Karpas-422 (cell line): ENCODE results near the gene FCF1. TPM values are rescaled to one million over a fixed set of nuclear protein-coding genes. Genes with fewer than 3 reads are reported as not detected.
"Not testable (repeated sequence)": the region's sequence is repeated elsewhere in the genome, so short reads cannot be mapped to it uniquely, and the experiment has no call there.

Experiments used
- DNase-seq: peaks from one replicate; pipeline ENCODE4 v3.0.0-alpha.2; 2015
- H2AFZ ChIP-seq: fragments of 200-600 bp; sonication (generic); 2 replicates; pipeline ENCODE4 v1.6.1; 2014; ENCODE audit warnings: antibody characterized with exemption, low read length, mixed read lengths
- H3K27ac ChIP-seq: fragments of 200-600 bp; sonication (generic); 2 replicates; pipeline ENCODE4 v1.5.1; 2014; ENCODE audit warnings: mild to moderate bottlenecking, low read length, moderate library complexity
- H3K27me3 ChIP-seq: fragments of 200-600 bp; sonication (generic); 2 replicates; pipeline ENCODE4 v1.6.1; 2014; ENCODE audit warnings: low read length, mixed read lengths
- H3K36me3 ChIP-seq: fragments of 200-600 bp; sonication (generic); 2 replicates; pipeline ENCODE4 v1.6.1; 2014; ENCODE audit warnings: low read length, mixed read lengths; ENCODE audit not compliant: insufficient read depth
- H3K4me1 ChIP-seq: fragments of 200-600 bp; sonication (generic); 2 replicates; pipeline ENCODE4 v1.6.1; 2014; ENCODE audit warnings: mild to moderate bottlenecking, low read length, mixed read lengths
- H3K4me2 ChIP-seq: fragments of 200-600 bp; sonication (generic); 2 replicates; pipeline ENCODE4 v1.6.1; 2014; ENCODE audit warnings: low read length, low read depth, mild to moderate bottlenecking; ENCODE audit not compliant: poor library complexity, severe bottlenecking
- H3K4me3 ChIP-seq: fragments of 200-600 bp; sonication (generic); 2 replicates; pipeline ENCODE4 v1.5.1; 2014; ENCODE audit warnings: mild to moderate bottlenecking, antibody characterized with exemption, low read length, mixed read lengths
- H3K79me2 ChIP-seq: fragments of 200-600 bp; sonication (generic); 2 replicates; pipeline ENCODE4 v1.6.1; 2014; ENCODE audit warnings: mild to moderate bottlenecking, low read length, mixed read lengths
- H3K9ac ChIP-seq: fragments of 200-600 bp; sonication (generic); 2 replicates; pipeline ENCODE4 v1.6.0; 2014; ENCODE audit warnings: low read length
- H3K9me2 ChIP-seq: fragments of 200-600 bp; sonication (generic), shearing (Covaris generic); replicated peaks from 2 replicates; pipeline ENCODE4 v1.6.0; 2014; ENCODE audit warnings: mild to moderate bottlenecking, low read length, moderate library complexity; ENCODE audit not compliant: insufficient read depth
- H3K9me3 ChIP-seq: fragments of 300-700, 200-600 bp; sonication (generic); 2 replicates; pipeline ENCODE4 v1.6.1; 2014; ENCODE audit warnings: low read length, mixed read lengths
- H4K20me1 ChIP-seq: fragments of 200-600 bp; sonication (generic); 2 replicates; pipeline ENCODE4 v1.6.1; 2014; ENCODE audit warnings: mild to moderate bottlenecking, antibody characterized with exemption, low read length, low read depth; ENCODE audit not compliant: insufficient read depth
- total RNA-seq: library from RNA; depleted of rRNA; stranded (reverse); fragments of >200 nt; shearing (Covaris generic); gene quantifications from 2 replicates; pipeline ENCODE4 v1.2.3, GENCODE V29; 2014; ENCODE audit warnings: low replicate concordance

The FCF1 gene
- total RNA-seq, 1 experiment from 2014 or later: 46.6 TPM

DNA sequence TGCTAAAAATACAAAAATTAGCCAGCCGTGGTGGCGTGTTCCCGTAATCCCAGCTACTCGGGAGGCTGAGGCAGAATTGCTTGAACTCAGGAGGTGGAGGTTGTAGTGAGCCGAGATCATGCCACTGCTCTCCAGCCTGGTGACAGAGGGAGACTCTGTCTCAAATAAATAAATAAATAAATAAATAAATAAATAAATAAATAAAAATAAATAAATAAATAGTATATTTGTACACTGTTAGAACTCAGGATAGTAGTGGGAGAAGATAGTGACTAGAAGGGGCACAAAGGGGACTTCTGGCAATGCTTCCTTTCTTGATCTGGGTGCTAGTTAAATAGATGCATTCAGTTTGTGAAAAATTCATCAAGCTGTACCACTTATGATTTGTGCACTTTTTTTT, 45.6 kb downstream of the FCF1 start:
- H3K79me2 ChIP-seq, H3K9me3 ChIP-seq, H2AFZ ChIP-seq, H3K4me2 ChIP-seq, H3K27me3 ChIP-seq, H4K20me1 ChIP-seq, H3K4me3 ChIP-seq, H3K36me3 ChIP-seq, DNase-seq, H3K27ac ChIP-seq, H3K9ac ChIP-seq, H3K9me2 ChIP-seq: not testable (repeated sequence)
- H3K4me1 ChIP-seq: peaks cover 10% of the 10 kb centered on the region

- Histone ChIP-seq H3K27me3 (no peaks in the 10 kb centered on the region), H2AFZ (peak within 1 kb of the TSS; percentile 67), H4K20me1 (peaks cover 36% of the 10 kb centered on the region; the same call in 1 of the 2 replicates), H3K9ac (peak within 1 kb of the TSS; percentile 93), H3K27ac (peak within 1 kb of the TSS; percentile 77), H3K9me2 (no peaks in the 10 kb centered on the region), H3K4me1 (peaks cover 47% of the 10 kb centered on the region), H3K36me3 (peaks cover 28% of the 10 kb centered on the region), H3K4me3 (peak within 1 kb of the TSS; percentile 81), H3K9me3 (no peaks in the 10 kb centered on the region), H3K4me2 (peak within 1 kb of the TSS; percentile 84), H3K79me2 (peaks cover 55% of the 10 kb centered on the region)
- DNase-seq: peak; percentile 99
These were observed 50.2 kb downstream of the FCF1 start, which contains the start of gene YLPM1 for GRCh38 chr14:74762917-74763802. Gene YLPM1 (plus strand): TSS chr14:74763316. CDS start chr14:74763490, 174 bp downstream.

- H3K36me3 ChIP-seq: peaks cover 31% of the 10 kb centered on the region
- H3K9me2 ChIP-seq: no peaks in the 10 kb centered on the region
- no peak overlapping the region; the same call in 1 of the 2 replicates for H2AFZ ChIP-seq
These were observed 51.0 kb downstream of the FCF1 start for GRCh38 chr14:74763803-74764531.

GRCh38 chr14:74765721-74766120, 52.8 kb downstream of the FCF1 start:
- H3K4me1 ChIP-seq: peaks cover 50% of the 10 kb centered on the region

More at GRCh38 chr14:74763803-74764531, 51.0 kb downstream of the FCF1 start:
- Histone ChIP-seq H3K79me2 (peaks cover 62% of the 10 kb centered on the region), H3K9me3 (no peaks in the 10 kb centered on the region), H4K20me1 (peaks cover 42% of the 10 kb centered on the region; the same call in 1 of the 2 replicates), H3K4me1 (peaks cover 50% of the 10 kb centered on the region), H3K9ac (peak overlapping the region; percentile 93), H3K4me3 (peak overlapping the region; percentile 81), H3K27me3 (no peaks in the 10 kb centered on the region), H3K27ac (peak overlapping the region; percentile 77), H3K4me2 (peak overlapping the region; percentile 84)
- DNase-seq: peak; percentile 63

GRCh38 chr14:74771399-74771798, 58.5 kb downstream of the FCF1 start:
- peaks cover 49% of the 10 kb centered on the region; the same call in 1 of the 2 replicates for H3K36me3 ChIP-seq
- no peaks in the 10 kb centered on the region for H3K27me3 ChIP-seq
- no peak overlapping the region for H2AFZ ChIP-seq
- no peaks in the 10 kb centered on the region for H3K9me2 ChIP-seq
- no peak for DNase-seq
- H3K4me2 ChIP-seq: no peak overlapping the region
- H4K20me1 ChIP-seq: peaks cover 30% of the 10 kb centered on the region
- H3K4me3 ChIP-seq: no peak overlapping the region
- no peak overlapping the region for H3K9ac ChIP-seq
- no peak overlapping the region for H3K27ac ChIP-seq
- H3K9me3 ChIP-seq: no peaks in the 10 kb centered on the region
- H3K4me1 ChIP-seq: peaks cover 19% of the 10 kb centered on the region
- peaks cover 95% of the 10 kb centered on the region for H3K79me2 ChIP-seq

More at GRCh38 chr14:74765721-74766120, 52.8 kb downstream of the FCF1 start:
- no peaks in the 10 kb centered on the region for H3K27me3 ChIP-seq
- H3K9me3 ChIP-seq: no peaks in the 10 kb centered on the region
- H3K27ac ChIP-seq: no peak overlapping the region
- H3K9ac ChIP-seq: peak overlapping the region; percentile 93
- peaks cover 44% of the 10 kb centered on the region; the same call in 1 of the 2 replicates for H4K20me1 ChIP-seq
- peaks cover 31% of the 10 kb centered on the region for H3K36me3 ChIP-seq
- no peaks in the 10 kb centered on the region for H3K9me2 ChIP-seq
- no peak overlapping the region for H2AFZ ChIP-seq
- DNase-seq: no peak
- peaks cover 76% of the 10 kb centered on the region for H3K79me2 ChIP-seq
- peak overlapping the region; percentile 81 for H3K4me3 ChIP-seq
- peak overlapping the region; percentile 84 for H3K4me2 ChIP-seq

DNA sequence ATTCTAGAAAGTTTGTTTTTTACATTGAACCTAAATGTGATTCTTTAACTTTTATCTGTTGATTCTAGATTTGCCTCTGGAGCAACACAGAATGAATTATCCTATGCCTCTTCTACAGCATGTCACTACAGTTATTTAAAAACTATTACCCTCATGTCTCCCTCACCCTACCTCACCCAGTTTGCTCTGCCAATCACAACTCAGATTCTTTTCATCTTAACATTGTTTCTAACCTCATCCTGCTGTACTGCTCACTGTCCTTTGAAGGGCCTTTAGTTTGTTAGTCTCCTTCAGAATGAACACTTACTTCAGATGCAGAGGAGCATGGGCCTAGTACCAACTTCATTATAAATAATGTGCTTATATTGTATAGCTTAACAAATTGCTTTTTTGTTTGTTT, 71.7 kb downstream of the FCF1 start:
- Histone ChIP-seq H3K27me3 (no peaks in the 10 kb centered on the region), H3K4me2 (no peak overlapping the region), H3K9ac (no peak overlapping the region), H2AFZ (no peak overlapping the region), H4K20me1 (no peaks in the 10 kb centered on the region), H3K36me3 (peaks cover 81% of the 10 kb centered on the region), H3K27ac (no peak overlapping the region), H3K9me2 (no peaks in the 10 kb centered on the region), H3K4me1 (no peaks in the 10 kb centered on the region), H3K79me2 (peaks cover 91% of the 10 kb centered on the region), H3K4me3 (no peak overlapping the region), H3K9me3 (no peaks in the 10 kb centered on the region)
- DNase-seq: no peak

- no peak overlapping the region for H3K9ac ChIP-seq
- no peaks in the 10 kb centered on the region for H3K4me1 ChIP-seq
- peaks cover 83% of the 10 kb centered on the region for H3K36me3 ChIP-seq
- no peaks in the 10 kb centered on the region for H3K9me3 ChIP-seq
- no peak overlapping the region for H3K4me3 ChIP-seq
- H3K79me2 ChIP-seq: peaks cover 93% of the 10 kb centered on the region
- no peak overlapping the region for H3K27ac ChIP-seq
- H3K27me3 ChIP-seq: no peaks in the 10 kb centered on the region
- H3K9me2 ChIP-seq: no peaks in the 10 kb centered on the region
- no peak for DNase-seq
- no peaks in the 10 kb centered on the region for H4K20me1 ChIP-seq
- H2AFZ ChIP-seq: no peak overlapping the region
- no peak overlapping the region for H3K4me2 ChIP-seq
These were observed 72.2 kb downstream of the FCF1 start for GRCh38 chr14:74785056-74785613.
